Neural crest cell (in vitro differentiated cells): ENCODE measurements around the gene NPHS1. TPM values are rescaled to one million over a fixed set of nuclear protein-coding genes. Genes with fewer than 3 reads are reported as not detected.

Source experiments
- DNase-seq: peaks from one replicate; pipeline ENCODE4 v3.0.0; 2021; ENCODE audit warnings: low read depth, mixed read lengths, low spot score
- H3K27ac Mint-ChIP-seq: one replicate; pipeline ENCODE4 v1.8.0; 2021; ENCODE audit warnings: mild to moderate bottlenecking, mixed read lengths; ENCODE audit not compliant: unreplicated experiment
- H3K27me3 Mint-ChIP-seq: 2 replicates; pipeline ENCODE4 v1.8.0; 2021; ENCODE audit warnings: low read depth, mild to moderate bottlenecking, mixed read lengths
- H3K36me3 Mint-ChIP-seq: 2 replicates; pipeline ENCODE4 v1.8.0; 2021; ENCODE audit warnings: low read depth, mild to moderate bottlenecking, mixed read lengths
- H3K4me1 Mint-ChIP-seq: 2 replicates; pipeline ENCODE4 v1.8.0; 2021; ENCODE audit warnings: mixed read lengths
- H3K4me3 Mint-ChIP-seq: one replicate; pipeline ENCODE4 v1.8.0; 2021; ENCODE audit warnings: mild to moderate bottlenecking, mixed read lengths
- H3K9me3 Mint-ChIP-seq: 2 replicates; pipeline ENCODE4 v1.8.0; 2021; ENCODE audit warnings: mixed read lengths
- CTCF ChIP-seq: fragments of 200-600 bp; sonication (generic); conservative IDR thresholded peaks from 2 replicates; pipeline ENCODE4 v1.5.0; 2021; ENCODE audit warnings: antibody characterized with exemption, mild to moderate bottlenecking
- total RNA-seq: library from RNA; stranded (reverse); gene quantifications from 2 replicates; pipeline ENCODE4 v1.2.1, GENCODE V29; 2021

Gene NPHS1
- total RNA-seq, 1 donor from 2014 or later = not detected

DNA sequence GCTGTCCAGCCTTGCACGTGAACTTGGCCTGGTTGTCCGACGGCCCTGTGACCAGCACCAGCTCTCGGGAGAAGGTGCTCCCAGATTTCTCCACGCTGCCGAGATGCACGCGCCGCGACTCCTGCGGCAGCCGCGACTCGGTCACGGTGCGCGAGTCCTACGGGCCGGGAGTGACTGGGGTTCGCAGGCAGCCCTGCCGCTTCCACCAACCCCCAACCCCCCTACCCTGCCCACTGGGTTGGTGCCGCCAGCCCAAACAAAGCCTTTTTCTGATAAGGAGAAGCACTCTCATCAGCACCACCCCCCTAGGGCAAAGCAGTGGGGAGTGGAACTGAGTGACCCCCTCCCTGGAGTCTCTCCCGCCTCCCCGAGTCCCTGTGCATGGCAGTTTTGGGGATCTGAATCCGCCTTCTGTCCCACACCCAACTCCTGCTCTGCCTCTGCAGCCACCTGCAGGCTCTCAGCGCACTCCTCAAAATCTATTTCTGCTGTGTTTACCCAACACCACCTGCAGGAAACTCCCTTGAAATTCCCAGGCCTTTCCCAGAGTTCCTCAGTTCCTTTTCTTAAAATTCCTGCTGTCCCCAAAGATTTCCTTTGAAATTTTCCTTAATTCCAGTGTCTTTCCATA lies 6.2 kb downstream of the NPHS1 start:
- DNase-seq = no peak
- H3K27ac Mint-ChIP-seq = no peak overlapping the region
- H3K36me3 Mint-ChIP-seq = peaks cover 2% of the 10 kb centered on the region
- H3K4me1 Mint-ChIP-seq = peaks cover 15% of the 10 kb centered on the region
- H3K9me3 Mint-ChIP-seq = peaks cover 8% of the 10 kb centered on the region
- TF ChIP-seq CTCF = no peak
- peaks cover 92% of the 10 kb centered on the region for H3K27me3 Mint-ChIP-seq
- H3K4me3 Mint-ChIP-seq = no peak overlapping the region

- no peak for TF ChIP-seq CTCF
- H3K27me3 Mint-ChIP-seq = peaks cover 91% of the 10 kb centered on the region
- H3K36me3 Mint-ChIP-seq = peaks cover 2% of the 10 kb centered on the region
Observed at GRCh38 chr19:35845215-35846037, 6.9 kb downstream of the NPHS1 start.

DNA sequence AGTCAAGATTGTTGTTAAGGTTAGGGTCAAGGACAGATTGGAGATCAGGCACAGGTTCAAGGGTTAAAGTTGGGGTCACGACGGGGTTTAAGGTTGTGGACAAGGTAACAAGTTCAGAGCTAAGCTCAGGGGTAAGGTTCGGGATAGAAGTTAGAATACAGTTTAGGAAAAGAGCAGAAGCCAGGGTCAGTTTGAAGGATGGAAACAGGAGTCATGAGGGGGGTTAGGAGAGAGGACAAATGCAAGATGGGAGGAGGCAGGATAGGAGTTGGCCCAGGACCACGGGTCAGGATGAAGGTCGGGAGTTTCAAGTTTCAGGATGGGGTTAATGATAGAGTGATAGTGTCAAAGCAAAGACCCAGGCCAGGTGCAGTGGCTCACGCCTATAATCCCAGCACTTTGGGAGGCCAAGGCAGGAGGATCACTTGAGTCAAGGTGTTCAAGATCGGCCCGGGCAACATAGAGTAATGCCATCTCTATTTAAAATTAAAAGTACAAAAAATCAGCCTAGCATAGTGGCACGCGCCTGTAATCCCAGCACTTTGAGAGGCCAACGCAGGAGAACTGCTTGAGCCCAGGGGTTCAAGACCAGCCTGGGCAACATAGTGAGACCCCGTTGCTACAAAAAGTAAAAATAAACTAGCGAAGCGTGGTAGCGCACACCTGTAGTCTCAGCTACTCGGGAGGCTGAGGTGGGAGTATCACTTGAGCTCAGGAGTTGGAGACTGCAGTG lies 7.7 kb downstream of the NPHS1 start:
- Mint-ChIP-seq H3K9me3 (peaks cover 8% of the 10 kb centered on the region), H3K36me3 (peaks cover 2% of the 10 kb centered on the region), H3K4me1 (peaks cover 15% of the 10 kb centered on the region), H3K4me3 (no peak overlapping the region), H3K27ac (no peak overlapping the region), H3K27me3 (peaks cover 90% of the 10 kb centered on the region)
- no peak for DNase-seq
- no peak for TF ChIP-seq CTCF

More at GRCh38 chr19:35845215-35846037, 6.9 kb downstream of the NPHS1 start:
- Mint-ChIP-seq H3K27ac (no peak overlapping the region), H3K4me1 (peaks cover 15% of the 10 kb centered on the region), H3K9me3 (peaks cover 8% of the 10 kb centered on the region), H3K4me3 (peak overlapping the region; percentile 25)
- DNase-seq = no peak

GRCh38 chr19:35843676-35844481 lies 8.4 kb downstream of the NPHS1 start:
- H3K9me3 Mint-ChIP-seq = peaks cover 8% of the 10 kb centered on the region
- H3K4me3 Mint-ChIP-seq = no peak overlapping the region
- no peak overlapping the region for H3K27ac Mint-ChIP-seq
- H3K4me1 Mint-ChIP-seq = peaks cover 15% of the 10 kb centered on the region
- TF ChIP-seq CTCF = no peak
- H3K27me3 Mint-ChIP-seq = peaks cover 89% of the 10 kb centered on the region
- H3K36me3 Mint-ChIP-seq = peaks cover 2% of the 10 kb centered on the region
- DNase-seq = no peak

- DNase-seq = no peak
- Mint-ChIP-seq H3K4me1 (peaks cover 15% of the 10 kb centered on the region), H3K9me3 (peaks cover 8% of the 10 kb centered on the region), H3K36me3 (peaks cover 2% of the 10 kb centered on the region), H3K4me3 (no peak overlapping the region), H3K27ac (no peak overlapping the region), H3K27me3 (peaks cover 79% of the 10 kb centered on the region)
- no peak for TF ChIP-seq CTCF
Observed at GRCh38 chr19:35842666-35843272, 9.5 kb downstream of the NPHS1 start.
